Activated naive CD8-positive, alpha-beta T cell (primary cell): ENCODE measurements around the gene AMPD3.
"Not testable (repeated sequence)": the region's sequence is repeated elsewhere in the genome, so short reads cannot be mapped to it uniquely, and the experiment has no call there.

Experiments
- H3K27ac Mint-ChIP-seq: one replicate; pipeline ENCODE4 v1.8.0; 2021; ENCODE audit warnings: mixed read lengths
- H3K27me3 Mint-ChIP-seq: one replicate; pipeline ENCODE4 v1.8.0; 2021; ENCODE audit warnings: mixed read lengths
- H3K36me3 Mint-ChIP-seq: one replicate; pipeline ENCODE4 v1.8.0; 2021; ENCODE audit warnings: mixed read lengths
- H3K4me1 Mint-ChIP-seq: one replicate; pipeline ENCODE4 v1.8.0; 2021; ENCODE audit warnings: low read depth, mixed read lengths
- H3K4me3 Mint-ChIP-seq: one replicate; pipeline ENCODE4 v1.8.0; 2021; ENCODE audit warnings: mild to moderate bottlenecking, mixed read lengths
- H3K9me3 Mint-ChIP-seq: one replicate; pipeline ENCODE4 v1.8.0; 2021; ENCODE audit warnings: low read depth, mixed read lengths

Gene AMPD3

GRCh38 chr11:10418950-10419310, 36.1 kb upstream of the AMPD3 start:
- H3K36me3 Mint-ChIP-seq: no peaks in the 10 kb centered on the region
- peaks cover 14% of the 10 kb centered on the region for H3K4me1 Mint-ChIP-seq
- H3K27me3 Mint-ChIP-seq: peaks cover 2% of the 10 kb centered on the region
- no peaks in the 10 kb centered on the region for H3K9me3 Mint-ChIP-seq
- no peak overlapping the region for H3K27ac Mint-ChIP-seq
- H3K4me3 Mint-ChIP-seq: no peak overlapping the region

- Mint-ChIP-seq H3K27ac (no peak overlapping the region), H3K36me3 (peaks cover 2% of the 10 kb centered on the region), H3K4me3 (no peak overlapping the region), H3K27me3 (peaks cover 6% of the 10 kb centered on the region), H3K4me1 (no peaks in the 10 kb centered on the region), H3K9me3 (peaks cover 2% of the 10 kb centered on the region)
Observed at GRCh38 chr11:10426475-10426874, 28.6 kb upstream of the AMPD3 start.

- no peak overlapping the region for H3K4me3 Mint-ChIP-seq
- peaks cover 7% of the 10 kb centered on the region for H3K27me3 Mint-ChIP-seq
- H3K4me1 Mint-ChIP-seq: no peaks in the 10 kb centered on the region
- H3K36me3 Mint-ChIP-seq: peaks cover 5% of the 10 kb centered on the region
- H3K27ac Mint-ChIP-seq: no peak overlapping the region
- H3K9me3 Mint-ChIP-seq: peaks cover 11% of the 10 kb centered on the region
Observed at GRCh38 chr11:10428453-10428852, 26.6 kb upstream of the AMPD3 start.

- H3K4me1 Mint-ChIP-seq: no peaks in the 10 kb centered on the region
- H3K4me3 Mint-ChIP-seq: no peak overlapping the region
- H3K27me3 Mint-ChIP-seq: peaks cover 7% of the 10 kb centered on the region
- H3K27ac Mint-ChIP-seq: no peak overlapping the region
- H3K9me3 Mint-ChIP-seq: peaks cover 11% of the 10 kb centered on the region
- peaks cover 5% of the 10 kb centered on the region for H3K36me3 Mint-ChIP-seq
Observed at GRCh38 chr11:10429526-10429925, 25.5 kb upstream of the AMPD3 start.

GRCh38 chr11:10432493-10432892, 22.6 kb upstream of the AMPD3 start:
- peaks cover 11% of the 10 kb centered on the region for H3K9me3 Mint-ChIP-seq
- H3K4me3 Mint-ChIP-seq: no peak overlapping the region
- H3K36me3 Mint-ChIP-seq: peaks cover 5% of the 10 kb centered on the region
- H3K4me1 Mint-ChIP-seq: peaks cover 4% of the 10 kb centered on the region
- H3K27me3 Mint-ChIP-seq: peaks cover 6% of the 10 kb centered on the region
- H3K27ac Mint-ChIP-seq: no peak overlapping the region

GRCh38 chr11:10432971-10433370, 22.1 kb upstream of the AMPD3 start:
- Mint-ChIP-seq H3K9me3 (peaks cover 11% of the 10 kb centered on the region), H3K4me3 (no peak overlapping the region), H3K27me3 (peaks cover 6% of the 10 kb centered on the region), H3K4me1 (peaks cover 4% of the 10 kb centered on the region), H3K36me3 (peaks cover 5% of the 10 kb centered on the region), H3K27ac (no peak overlapping the region)

GRCh38 chr11:10436224-10436623, 18.8 kb upstream of the AMPD3 start:
- H3K27me3 Mint-ChIP-seq: peaks cover 1% of the 10 kb centered on the region
- H3K4me3 Mint-ChIP-seq: no peak overlapping the region
- H3K4me1 Mint-ChIP-seq: peaks cover 4% of the 10 kb centered on the region
- H3K9me3 Mint-ChIP-seq: peaks cover 11% of the 10 kb centered on the region
- H3K27ac Mint-ChIP-seq: no peak overlapping the region
- peaks cover 5% of the 10 kb centered on the region for H3K36me3 Mint-ChIP-seq

GRCh38 chr11:10436683-10437082, 18.4 kb upstream of the AMPD3 start:
- H3K36me3 Mint-ChIP-seq, H3K4me3 Mint-ChIP-seq, H3K9me3 Mint-ChIP-seq, H3K4me1 Mint-ChIP-seq, H3K27ac Mint-ChIP-seq, H3K27me3 Mint-ChIP-seq: not testable (repeated sequence)

GRCh38 chr11:10438458-10438857, 16.6 kb upstream of the AMPD3 start:
- Mint-ChIP-seq H3K27ac (no peak overlapping the region), H3K36me3 (no peaks in the 10 kb centered on the region), H3K4me3 (no peak overlapping the region), H3K27me3 (no peaks in the 10 kb centered on the region), H3K4me1 (peaks cover 21% of the 10 kb centered on the region), H3K9me3 (no peaks in the 10 kb centered on the region)

- Mint-ChIP-seq H3K27ac (no peak overlapping the region), H3K4me1 (peaks cover 21% of the 10 kb centered on the region), H3K36me3 (no peaks in the 10 kb centered on the region), H3K4me3 (no peak overlapping the region), H3K27me3 (no peaks in the 10 kb centered on the region), H3K9me3 (no peaks in the 10 kb centered on the region)
Observed at GRCh38 chr11:10439351-10439750, 15.7 kb upstream of the AMPD3 start.

GRCh38 chr11:10439924-10440323, 15.1 kb upstream of the AMPD3 start:
- H3K4me3 Mint-ChIP-seq: no peak overlapping the region
- H3K9me3 Mint-ChIP-seq: no peaks in the 10 kb centered on the region
- no peaks in the 10 kb centered on the region for H3K27me3 Mint-ChIP-seq
- peaks cover 23% of the 10 kb centered on the region for H3K4me1 Mint-ChIP-seq
- no peaks in the 10 kb centered on the region for H3K36me3 Mint-ChIP-seq
- no peak overlapping the region for H3K27ac Mint-ChIP-seq

- H3K4me3 Mint-ChIP-seq: no peak overlapping the region
- no peaks in the 10 kb centered on the region for H3K36me3 Mint-ChIP-seq
- H3K27me3 Mint-ChIP-seq: no peaks in the 10 kb centered on the region
- H3K9me3 Mint-ChIP-seq: no peaks in the 10 kb centered on the region
- H3K4me1 Mint-ChIP-seq: peaks cover 27% of the 10 kb centered on the region
- H3K27ac Mint-ChIP-seq: no peak overlapping the region
Observed at GRCh38 chr11:10440401-10440800, 14.7 kb upstream of the AMPD3 start.

GRCh38 chr11:10441091-10441490, 14.0 kb upstream of the AMPD3 start:
- Mint-ChIP-seq H3K36me3 (no peaks in the 10 kb centered on the region), H3K4me1 (peaks cover 28% of the 10 kb centered on the region), H3K9me3 (no peaks in the 10 kb centered on the region), H3K4me3 (no peak overlapping the region), H3K27me3 (no peaks in the 10 kb centered on the region), H3K27ac (no peak overlapping the region)

- no peaks in the 10 kb centered on the region for H3K27me3 Mint-ChIP-seq
- H3K4me3 Mint-ChIP-seq: no peak overlapping the region
Observed at GRCh38 chr11:10441652-10442503, 13.2 kb upstream of the AMPD3 start.

GRCh38 chr11:10443152-10443551, 11.9 kb upstream of the AMPD3 start:
- Mint-ChIP-seq H3K36me3 (no peaks in the 10 kb centered on the region), H3K27me3 (no peaks in the 10 kb centered on the region), H3K9me3 (no peaks in the 10 kb centered on the region), H3K27ac (peak overlapping the region; percentile 71), H3K4me1 (peaks cover 32% of the 10 kb centered on the region), H3K4me3 (no peak overlapping the region)

More at GRCh38 chr11:10441652-10442503, 13.2 kb upstream of the AMPD3 start:
- Mint-ChIP-seq H3K9me3 (no peaks in the 10 kb centered on the region), H3K4me1 (peaks cover 24% of the 10 kb centered on the region), H3K27ac (peak overlapping the region; percentile 5), H3K36me3 (no peaks in the 10 kb centered on the region)

- no peak overlapping the region for H3K4me3 Mint-ChIP-seq
- H3K27me3 Mint-ChIP-seq: no peaks in the 10 kb centered on the region
- H3K9me3 Mint-ChIP-seq: no peaks in the 10 kb centered on the region
- H3K36me3 Mint-ChIP-seq: no peaks in the 10 kb centered on the region
- no peak overlapping the region for H3K27ac Mint-ChIP-seq
- H3K4me1 Mint-ChIP-seq: peaks cover 32% of the 10 kb centered on the region
Observed at GRCh38 chr11:10443721-10444235, 11.3 kb upstream of the AMPD3 start.
